Endothelial cell of hepatic sinusoid (primary cell): ENCODE data around the gene ZDHHC1.

Experiments used
- in situ Hi-C: cut with HindIII; loops from 2 replicates; pipeline ENCODE4 v1.10.0; 2017; ENCODE audit warnings: low sequenced_read_pairs

The ZDHHC1 gene

DNA sequence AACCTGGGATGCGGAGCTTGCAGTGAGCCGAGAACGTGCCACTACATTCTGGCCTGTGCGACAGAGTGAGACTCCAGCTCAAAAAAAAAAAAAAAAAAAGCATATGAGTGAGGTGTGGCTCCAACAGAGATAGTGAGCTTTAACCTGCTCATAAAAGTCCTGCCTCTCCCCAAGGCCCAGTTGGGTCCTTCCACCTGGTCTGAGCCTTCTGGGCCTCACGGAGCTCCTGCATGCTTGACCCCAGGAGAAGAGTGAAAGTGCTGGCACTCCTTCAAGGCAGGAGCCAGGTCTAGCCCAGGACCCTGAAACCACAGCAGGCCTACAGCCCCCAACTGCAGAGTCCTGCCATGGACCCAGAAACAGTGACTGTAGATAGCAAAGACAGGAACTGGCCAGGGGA lies 32.3 kb upstream of the ZDHHC1 start:
- in situ Hi-C loops, result loop anchor here (5.0 kb wide), 2 partner anchors 41 to 96 kb away; no protein-coding TSS in a partner anchor

- in situ Hi-C loops, result loop anchor here (5.0 kb wide), 2 partner anchors 40 to 95 kb away; no protein-coding TSS in a partner anchor
Observed at GRCh38 chr16:67447508-67448076, 31.3 kb upstream of the ZDHHC1 start.

DNA sequence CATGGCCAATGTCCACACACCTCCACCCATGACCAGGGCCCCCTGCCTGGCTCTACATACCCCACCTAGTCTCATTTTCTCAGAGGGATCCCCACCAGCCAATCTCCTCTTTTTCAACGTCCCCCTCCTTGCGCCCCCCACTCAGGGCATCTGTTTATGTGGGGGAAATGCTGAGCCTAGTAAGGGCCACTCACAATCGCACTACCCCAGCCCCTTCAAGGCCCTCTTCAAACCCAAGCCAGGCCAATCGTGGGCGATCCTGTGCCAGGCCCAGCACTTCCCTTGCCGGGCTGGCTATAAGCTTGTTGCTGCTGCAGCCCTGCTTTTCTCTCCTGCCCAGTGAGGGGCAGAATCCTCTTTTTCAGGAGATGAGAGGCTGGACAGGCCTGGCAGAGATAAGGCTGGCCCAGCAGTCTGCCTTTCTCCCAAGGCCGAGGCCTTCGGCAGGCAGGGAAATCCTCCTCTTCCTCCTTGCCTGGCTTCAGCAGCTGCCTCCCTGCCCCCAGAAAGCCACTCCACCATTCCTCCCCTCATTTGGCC lies 30.8 kb upstream of the ZDHHC1 start:
- in situ Hi-C loops, result loop anchor here (5.0 kb wide), 2 partner anchors 40 to 95 kb away; no protein-coding TSS in a partner anchor

DNA sequence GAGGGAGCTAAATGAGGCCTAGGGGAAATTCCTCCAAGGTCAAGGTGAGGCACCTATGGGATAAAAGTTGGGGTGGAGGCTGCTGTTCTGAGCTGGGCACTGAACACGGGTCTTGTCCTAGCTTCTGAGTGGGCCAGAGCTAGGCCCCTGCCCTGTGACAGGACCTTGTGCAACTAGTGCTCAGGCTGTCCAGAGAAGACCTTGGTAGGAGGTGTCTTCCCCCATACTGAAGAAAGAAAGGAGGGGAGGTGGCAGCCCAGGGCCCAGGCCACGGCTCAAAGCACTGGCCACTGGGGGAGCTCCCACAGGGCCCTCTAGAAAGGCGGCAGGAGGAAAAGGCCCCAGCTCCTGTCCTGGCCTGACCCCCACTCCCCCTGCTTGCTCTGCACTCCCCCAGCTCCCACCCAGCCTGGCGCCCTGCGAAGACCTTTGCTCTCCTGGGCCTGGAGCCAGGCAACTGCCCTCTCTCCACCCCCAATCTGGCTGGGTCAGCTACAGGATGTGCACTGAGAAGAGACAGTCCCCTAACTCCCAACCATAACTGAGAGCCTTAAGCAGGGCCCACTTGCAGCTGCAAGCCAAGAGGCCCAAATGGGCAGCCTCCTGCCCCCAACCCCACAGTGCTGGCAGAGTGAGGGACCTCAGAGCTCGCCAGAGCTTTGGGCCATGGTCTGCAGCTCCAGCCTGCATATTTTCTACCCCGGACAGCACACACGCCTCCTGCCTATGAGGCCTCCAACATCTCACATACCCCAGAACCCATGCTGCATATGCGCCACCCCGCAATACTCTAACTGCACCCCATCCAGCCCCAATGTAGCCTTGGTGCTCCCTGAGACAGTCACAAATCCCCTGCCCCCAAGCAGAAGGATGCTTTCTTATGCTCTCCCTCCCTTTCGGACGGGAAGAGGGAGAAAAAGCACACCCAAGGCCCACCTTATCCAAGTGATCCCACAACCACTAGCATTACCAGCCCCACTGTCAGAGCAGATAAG lies 29.9 kb upstream of the ZDHHC1 start:
- in situ Hi-C loops, result loop anchor here (5.0 kb wide), 2 partner anchors 39 to 94 kb away; no protein-coding TSS in a partner anchor

DNA sequence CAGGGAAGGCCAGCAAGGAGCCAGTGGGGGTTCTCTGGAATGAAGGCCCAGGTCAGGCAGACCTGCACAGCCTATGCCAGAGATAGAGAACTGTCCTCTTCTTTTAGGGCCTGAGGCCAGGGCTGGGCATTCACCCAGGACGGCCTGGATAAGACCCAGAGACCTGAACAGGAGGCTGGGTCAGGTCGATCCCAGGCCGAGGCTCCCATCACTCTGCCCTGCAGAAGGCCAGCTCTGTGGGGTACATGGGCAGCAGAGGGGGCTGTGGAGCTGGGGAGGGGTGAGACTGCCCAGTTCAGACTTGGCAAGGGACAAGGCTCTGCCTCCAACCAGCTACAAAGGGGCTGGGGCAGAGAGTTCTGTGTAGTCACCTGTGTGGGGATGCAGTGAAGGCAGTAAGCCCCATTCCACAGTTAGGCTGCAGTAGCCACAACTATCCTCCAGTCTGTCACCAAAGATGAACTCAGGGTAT lies 29.2 kb upstream of the ZDHHC1 start:
- in situ Hi-C loops, result loop anchor here (5.0 kb wide), 2 partner anchors 38 to 93 kb away; no protein-coding TSS in a partner anchor

DNA sequence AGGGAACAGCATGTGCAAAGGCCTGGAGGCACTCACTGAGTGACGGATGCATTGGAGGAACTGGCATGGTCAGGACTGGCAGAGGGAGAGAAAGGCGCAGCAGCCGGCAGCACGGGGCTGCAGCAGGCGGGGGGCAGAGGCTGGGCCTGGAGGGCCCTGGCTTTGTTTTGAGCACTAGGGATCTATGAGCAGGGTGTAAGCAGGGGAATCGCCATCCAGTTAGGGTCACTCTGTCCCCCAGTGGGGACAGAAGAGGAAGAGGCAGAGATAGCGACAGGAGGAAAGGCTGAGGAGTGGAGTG lies 28.8 kb upstream of the ZDHHC1 start:
- in situ Hi-C loops, result loop anchor here (5.0 kb wide), 2 partner anchors 38 to 93 kb away; no protein-coding TSS in a partner anchor

- in situ Hi-C loops, result loop anchor here (5.0 kb wide), 2 partner anchors 37 to 92 kb away; no protein-coding TSS in a partner anchor
Observed at GRCh38 chr16:67444259-67445125, 28.2 kb upstream of the ZDHHC1 start.

GRCh38 chr16:67443265-67443664 lies 27.0 kb upstream of the ZDHHC1 start:
- in situ Hi-C loops, result no loop called here

DNA sequence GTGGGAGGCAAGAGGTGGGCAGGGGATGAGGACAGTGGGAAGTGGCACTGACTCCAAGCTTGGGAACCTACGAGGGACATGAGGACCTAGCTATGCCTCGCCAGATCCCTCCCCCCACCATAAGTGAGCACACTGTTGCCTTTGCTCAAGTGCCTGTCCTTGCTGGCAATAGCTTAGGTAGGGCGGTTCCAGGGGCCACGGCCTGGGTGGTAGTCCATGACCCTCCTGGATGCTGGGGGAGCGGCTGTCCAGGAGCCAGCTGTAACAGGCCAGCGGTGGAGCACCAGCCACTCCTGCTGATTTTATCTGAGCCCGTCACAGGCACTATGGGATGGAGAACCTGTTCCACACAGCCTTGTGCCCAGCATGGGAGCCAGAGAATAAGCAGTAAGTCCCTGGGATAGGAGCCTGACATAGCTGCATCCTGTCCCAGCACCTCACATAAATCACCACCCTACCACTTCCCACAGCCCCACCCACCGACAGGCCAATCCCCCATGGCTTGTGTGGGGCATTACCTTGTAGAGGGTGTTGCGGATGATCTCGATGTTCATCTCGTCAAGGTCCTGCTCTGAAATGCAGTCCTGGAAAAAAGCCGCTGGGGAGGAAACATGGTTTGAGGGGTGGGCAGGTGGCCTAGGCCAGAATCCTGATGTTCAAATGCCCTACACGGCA lies 26.4 kb upstream of the ZDHHC1 start:
- in situ Hi-C loops, result no loop called here

DNA sequence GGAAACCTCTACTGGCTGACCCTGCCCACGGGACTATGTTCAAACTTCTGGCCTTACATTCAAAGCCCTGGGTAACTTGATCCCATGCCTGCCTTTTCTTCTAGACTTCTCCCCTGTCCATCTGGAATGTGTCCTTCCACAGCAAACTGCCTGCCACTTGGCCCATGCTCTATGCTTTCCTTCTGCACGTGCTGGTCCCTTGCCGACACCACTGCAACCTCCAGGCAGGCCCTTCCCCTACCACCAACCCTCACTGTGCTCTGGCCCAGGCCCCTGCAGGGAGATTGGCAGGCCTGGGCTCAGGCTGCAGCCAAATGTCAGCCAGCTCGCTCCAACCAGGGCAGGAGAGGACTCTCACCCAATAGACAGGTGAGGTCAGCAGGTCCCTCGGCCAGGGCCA lies 25.6 kb upstream of the ZDHHC1 start:
- in situ Hi-C loops, result no loop called here

- in situ Hi-C loops, result no loop called here
Observed at GRCh38 chr16:67441271-67441753, 25.0 kb upstream of the ZDHHC1 start.

DNA sequence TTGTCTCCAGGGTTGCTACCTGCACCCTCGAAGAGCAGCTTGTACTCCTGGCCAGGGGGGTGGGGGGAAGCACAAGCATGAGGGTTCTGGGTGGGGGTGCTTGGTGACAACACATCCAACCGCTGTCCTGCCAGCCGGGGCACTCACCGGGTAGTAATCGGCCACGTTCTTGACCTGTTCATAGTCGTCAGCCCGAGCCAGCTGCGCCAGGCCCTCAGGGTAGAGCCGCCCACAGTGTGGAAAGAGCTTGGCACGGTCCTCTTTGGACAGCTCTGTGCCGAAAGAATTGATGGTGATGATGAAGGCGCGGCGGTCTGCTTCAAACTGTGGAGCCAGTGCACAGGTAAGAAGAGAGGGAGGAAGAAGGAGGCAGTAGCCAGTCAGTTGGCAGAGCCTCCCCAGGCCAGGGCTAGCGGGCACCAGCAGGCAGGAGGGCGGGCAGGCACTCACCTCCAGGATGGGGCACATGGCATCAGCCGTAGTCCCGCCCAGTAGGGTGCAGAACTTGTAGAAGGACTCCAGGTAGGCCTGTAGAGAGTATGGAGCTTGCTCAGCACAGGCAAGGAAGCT lies 22.6 kb upstream of the ZDHHC1 start:
- in situ Hi-C loops, result no loop called here

DNA sequence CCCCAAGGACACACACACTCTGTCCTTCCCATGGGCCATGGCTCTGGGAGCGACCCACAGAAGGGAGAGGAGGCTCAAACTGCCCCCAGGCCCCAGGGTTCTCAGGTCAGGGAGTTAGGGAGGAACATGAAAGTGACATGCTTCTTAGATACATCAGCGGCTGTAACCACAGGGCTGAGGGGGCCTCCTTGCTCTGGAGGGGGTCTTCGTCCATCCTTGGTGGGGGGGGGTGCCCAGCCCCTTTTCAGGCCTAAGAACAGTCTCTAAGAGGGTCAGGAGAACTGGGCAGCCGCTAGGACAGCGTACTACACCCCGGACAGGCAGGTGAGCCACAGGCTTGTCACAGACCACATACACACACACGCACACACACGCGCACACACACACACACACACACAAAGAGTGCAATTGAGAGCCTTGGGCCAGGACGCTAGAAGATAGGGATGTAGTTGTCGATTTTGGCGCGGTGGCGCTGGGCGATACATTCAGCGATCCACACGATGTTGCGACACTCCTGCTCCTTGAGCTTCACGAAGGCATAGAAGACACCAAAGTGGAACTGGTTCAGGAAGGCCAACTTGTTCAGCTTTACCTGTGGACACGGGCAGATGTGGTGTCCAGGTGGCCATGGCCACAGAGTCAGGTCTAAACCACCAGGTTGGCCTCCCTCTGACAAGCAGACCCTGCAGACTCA lies 22.0 kb upstream of the ZDHHC1 start:
- in situ Hi-C loops, result no loop called here

- in situ Hi-C loops, result no loop called here
Observed at GRCh38 chr16:67437513-67437912, 21.2 kb upstream of the ZDHHC1 start.

DNA sequence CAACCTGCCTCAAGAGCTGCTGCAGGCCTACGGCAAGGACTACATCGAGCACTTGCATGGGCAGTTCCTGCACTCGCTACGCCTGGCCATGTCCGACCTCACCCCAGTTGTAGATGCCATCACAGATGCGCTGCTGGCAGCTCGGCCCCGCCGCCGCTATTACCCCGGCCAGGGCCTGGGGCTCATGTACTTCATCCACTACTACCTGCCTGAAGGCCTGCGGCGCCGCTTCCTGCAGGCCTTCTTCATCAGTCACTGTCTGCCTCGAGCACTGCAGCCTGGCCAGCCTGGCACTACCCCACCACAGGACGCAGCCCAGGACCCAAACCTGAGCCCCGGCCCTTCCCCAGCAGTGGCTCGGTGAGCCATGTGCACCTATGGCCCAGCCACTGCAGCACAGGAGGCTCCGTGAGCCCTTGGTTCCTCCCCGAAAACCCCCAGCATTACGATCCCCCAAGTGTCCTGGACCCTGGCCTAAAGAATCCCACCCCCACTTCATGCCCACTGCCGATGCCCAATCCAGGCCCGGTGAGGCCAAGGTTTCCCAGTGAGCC lies 20.4 kb upstream of the ZDHHC1 start:
- in situ Hi-C loops, result no loop called here

DNA sequence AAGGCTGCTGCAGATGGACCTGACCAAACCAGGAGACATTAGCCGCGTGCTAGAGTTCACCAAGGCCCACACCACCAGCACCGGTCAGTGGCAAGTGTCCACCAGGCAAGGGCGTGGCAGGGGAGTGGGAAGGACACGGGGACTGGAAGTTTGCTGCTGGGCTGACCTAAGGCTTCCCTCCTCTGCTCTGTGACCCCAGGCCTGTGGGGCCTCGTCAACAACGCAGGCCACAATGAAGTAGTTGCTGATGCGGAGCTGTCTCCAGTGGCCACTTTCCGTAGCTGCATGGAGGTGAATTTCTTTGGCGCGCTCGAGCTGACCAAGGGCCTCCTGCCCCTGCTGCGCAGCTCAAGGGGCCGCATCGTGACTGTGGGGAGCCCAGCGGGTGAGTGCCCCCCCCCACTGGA lies 19.5 kb upstream of the ZDHHC1 start:
- in situ Hi-C loops, result no loop called here

DNA sequence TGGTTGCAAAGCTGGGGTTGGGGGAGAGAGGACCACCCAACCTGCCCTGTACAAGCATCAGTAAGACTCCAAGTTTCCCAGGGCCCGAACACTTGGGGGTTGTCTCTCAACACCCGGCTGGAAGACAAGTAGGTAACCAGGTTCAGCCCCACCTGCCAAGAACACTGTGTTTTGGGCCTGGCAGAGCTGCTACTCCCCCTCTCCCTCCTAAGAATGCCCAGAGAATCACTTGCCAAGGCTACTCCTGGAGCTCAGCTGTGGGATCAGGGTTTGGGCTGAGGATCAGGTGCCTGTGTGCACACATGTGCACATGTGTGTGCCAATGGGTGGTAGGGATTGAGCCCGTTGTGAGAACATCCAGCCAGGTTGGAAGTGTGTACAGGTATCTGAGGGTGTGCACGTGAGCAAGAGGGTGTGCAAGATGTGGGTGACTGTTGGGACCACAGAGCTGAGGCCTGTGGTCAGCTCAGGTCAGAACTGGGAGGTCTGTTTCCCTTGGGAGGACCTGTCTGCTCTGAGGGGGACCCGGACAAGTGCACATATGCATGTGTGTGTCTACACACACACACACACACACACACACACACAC lies 16.9 kb upstream of the ZDHHC1 start:
- in situ Hi-C loops, result no loop called here

DNA sequence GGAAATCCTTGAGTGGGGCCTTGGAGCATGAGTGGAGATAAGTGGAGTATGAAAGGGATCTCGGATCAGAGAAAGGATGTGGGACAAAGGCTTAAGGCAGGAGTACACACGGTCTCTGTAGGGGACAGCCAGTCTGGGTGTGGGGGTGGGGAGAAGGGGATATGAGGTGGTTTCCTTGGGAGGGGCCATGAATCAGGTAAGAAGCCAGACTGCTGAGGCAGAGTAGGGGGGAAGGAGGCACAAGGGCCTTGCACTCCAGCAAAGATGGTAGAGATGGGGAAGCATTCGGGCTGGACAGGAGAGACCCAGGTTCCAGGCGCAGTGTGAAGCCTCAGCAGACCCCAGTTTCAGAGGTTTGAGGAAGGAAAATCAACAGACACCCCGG lies 16.2 kb upstream of the ZDHHC1 start:
- in situ Hi-C loops, result no loop called here
